HG02938 (cell line): ENCODE measurements around the gene AKAP10.
"Not testable (repeated sequence)": the region's sequence is repeated elsewhere in the genome, so short reads cannot be mapped to it uniquely, and the experiment has no call there.

Source experiments
- ATAC-seq: cut with Tn5 transposase; IDR thresholded peaks from one replicate; pipeline ENCODE4 v1.9.1; 2021; ENCODE audit warnings: mild to moderate bottlenecking, moderate library complexity; ENCODE audit not compliant: unreplicated experiment

The AKAP10 gene

DNA sequence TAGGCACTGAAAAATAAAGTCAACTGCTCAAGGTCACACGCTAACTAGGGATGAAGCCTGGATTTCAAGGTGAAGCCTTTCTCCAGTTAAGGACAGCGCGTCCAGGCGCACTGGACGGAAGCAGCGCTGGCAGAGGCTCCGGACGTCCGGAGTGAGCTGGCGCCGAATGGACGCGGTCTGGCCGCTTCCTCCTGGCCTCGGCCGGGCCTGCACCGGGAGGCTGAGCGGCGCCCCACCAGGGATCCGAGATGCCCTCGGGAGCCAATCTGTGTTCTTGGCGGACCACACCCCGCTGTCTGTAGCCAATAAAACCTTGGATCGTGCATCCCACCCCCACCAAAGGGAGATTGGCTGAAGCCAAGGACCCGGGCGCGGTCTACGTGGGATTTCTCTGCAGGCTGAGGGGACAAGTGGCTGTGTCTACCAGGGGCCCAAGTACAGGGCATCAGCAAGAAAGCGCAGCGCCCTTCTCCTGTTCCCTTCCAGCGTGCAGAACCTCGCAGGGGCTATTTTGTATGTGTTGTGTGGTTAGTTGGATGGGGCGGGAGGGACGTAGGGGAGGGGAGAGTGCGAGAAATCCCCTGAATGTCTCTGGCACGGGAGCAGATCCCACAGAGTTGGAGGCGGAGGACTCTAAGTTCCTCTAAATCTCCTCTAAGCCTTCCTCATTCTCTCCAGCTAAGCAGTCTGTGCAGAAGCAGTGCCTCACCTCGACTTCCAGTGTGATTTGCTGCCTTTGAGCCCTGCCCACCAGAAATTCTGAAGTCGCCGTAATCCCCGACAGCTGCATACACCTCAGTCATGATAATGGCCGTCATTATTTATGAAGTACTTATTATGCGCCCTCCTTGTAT is 2.5 kb upstream of the AKAP10 start:
- no peak for ATAC-seq

DNA sequence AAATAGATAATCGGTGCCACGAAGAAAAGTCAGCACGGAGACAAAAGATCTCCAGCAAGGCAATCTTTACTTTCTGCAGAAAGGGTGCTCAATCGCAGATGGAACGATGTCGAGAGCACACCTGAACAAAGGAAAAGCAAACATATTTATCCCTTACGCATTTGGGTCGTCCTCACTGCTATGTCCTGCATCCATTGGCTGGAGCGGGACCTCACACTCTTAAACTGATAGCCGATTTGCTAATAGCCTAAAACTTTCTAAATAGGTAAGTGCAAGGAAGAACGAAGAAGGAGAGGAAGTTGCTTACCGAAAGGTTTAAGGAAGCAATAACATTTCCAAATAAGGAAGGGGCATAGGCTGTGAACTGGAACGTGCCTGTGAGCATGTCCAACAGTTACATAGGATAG is 1.2 kb upstream of the AKAP10 start:
- no peak for ATAC-seq

DNA sequence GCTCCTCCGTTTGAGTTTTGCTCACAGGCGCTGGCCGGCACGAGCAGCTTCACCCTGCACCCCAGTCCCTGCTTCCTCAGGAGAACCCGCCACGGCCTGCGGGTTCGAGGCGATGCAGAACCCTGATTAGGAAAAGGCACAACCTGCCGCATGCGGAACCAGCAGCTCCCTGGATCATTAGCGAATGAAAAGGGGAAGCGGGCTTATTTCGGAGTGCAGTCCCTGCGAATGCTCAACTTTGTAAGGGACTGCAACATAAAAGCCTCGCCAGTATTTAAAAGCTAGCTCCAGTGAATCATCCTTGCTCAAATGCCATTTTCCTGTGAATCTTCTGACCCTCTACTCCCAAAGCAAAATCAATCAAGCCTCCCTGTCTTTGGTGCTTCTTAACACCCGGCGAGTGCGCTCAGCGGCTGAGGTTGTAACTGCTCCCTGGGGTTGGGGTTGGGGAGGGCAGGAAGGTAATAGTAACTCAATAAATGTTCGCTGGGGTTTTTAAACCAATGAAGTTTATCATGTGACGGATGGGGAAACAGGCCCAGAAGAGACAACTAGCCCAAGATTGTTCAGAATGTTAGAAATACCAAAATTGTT is 678 bp upstream of the AKAP10 start:
- ATAC-seq, result peak; percentile 33

DNA sequence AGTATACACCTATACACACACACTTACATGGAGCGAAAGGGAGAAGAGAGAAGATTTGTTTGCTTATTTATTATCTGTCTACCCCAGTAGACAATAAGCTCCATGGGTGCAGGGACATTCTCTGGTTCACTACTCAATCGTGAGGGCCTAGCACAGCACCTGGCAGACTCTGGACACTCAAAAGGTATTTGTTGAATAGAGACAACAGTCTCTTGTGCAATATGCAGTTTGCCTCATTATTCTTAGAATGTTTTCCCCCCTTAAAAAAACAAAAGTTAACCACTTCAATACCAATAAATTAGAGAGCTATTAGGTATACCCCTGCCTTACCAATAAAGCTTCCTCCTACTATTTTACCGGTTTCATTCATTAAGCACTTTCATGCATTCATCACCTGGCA is 2.0 kb downstream of the AKAP10 start:
- no peak for ATAC-seq

DNA sequence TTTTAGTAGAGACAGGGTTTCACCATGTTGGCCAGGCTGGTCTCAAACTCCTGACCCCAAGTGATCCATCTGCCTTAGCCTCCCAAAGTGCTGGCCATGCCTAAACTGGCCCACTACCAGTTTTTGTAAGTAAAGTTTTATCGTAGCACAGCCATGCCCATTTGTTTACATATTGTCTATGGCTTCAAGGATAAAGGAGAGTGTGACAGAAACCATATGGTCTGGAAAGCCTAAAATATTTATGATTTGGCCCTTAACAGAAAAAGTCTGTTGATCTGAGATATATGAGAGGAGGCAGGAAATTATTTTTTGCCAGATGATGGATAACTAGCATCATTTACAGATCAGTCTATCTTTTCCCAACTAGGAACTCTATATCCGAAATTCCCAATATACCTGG is 4.5 kb downstream of the AKAP10 start:
- no peak for ATAC-seq

DNA sequence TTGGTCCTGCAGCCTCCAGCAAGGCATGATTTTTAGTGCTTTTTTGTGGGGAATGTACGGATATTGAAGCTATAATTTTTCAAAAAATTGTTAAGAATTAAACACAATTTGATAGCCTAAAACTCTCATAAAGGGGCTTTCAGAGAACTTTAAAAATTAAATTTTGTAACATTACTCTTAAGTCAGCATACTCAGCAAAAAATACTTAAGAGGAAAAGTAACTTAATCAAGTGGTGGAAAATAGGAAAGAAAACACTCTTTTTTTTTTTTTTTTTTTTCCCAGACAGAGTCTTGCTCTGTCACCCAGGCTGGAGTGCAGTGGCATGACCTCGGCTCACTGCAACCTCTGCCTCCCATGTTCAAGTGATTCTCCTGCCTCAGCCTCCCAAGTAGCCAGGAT is 14.7 kb downstream of the AKAP10 start:
- not testable (repeated sequence) for ATAC-seq

DNA sequence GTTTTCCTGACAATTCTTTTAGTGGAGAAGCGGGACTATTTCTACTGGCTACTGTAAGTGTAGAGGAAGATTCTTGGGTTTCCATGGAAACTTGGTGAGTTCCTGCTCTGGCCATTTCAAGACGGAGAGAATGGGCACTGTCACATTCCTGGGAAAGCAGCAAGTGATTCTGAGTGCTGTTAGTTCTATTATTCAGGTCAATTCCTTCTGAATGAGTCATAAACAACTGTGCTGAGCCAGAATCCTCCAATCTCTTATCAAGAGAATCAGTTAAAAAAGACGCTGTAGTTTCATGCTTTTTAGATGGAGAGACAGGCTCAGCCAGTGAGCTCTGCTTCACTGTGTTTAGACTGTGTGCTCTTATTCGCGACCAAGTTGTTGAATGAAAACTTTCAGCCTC is 19.6 kb downstream of the AKAP10 start:
- no peak for ATAC-seq

DNA sequence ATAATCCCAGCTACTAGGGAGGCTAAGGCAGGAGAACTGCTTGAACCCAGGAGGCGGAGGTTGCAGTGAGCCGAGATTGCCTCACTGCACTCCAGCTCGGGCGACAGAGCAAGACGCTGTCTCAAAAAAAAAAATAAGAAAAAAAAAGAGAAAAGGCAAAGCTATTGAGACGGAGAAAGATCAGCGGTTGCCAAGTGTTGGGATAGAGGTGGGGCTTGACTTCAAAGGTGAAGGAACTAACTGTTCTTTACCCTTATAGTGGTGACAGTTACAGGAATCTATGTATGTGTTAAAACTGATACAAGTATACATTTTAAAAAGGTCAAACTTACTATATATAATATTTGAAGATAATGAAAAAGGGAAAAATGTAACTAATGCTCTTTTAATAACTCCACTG is 22.5 kb downstream of the AKAP10 start:
- no peak for ATAC-seq

DNA sequence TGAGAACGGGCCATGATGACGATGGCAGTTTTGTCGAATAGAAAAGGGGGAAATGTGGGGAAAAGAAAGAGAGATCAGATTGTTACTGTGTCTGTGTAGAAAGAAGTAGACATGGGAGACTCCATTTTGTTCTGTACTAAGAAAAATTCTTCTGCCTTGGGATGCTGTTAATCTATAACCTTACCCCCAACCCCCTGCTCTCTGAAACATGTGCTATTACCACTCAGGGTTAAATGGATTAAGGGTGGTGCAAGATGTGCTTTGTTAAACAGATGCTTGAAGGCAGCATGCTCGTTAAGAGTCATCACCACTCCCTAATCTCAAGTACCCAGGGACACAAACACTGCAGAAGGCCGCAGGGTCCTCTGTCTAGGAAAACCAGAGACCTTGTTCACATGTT is 26.2 kb downstream of the AKAP10 start:
- ATAC-seq, result not testable (repeated sequence)

DNA sequence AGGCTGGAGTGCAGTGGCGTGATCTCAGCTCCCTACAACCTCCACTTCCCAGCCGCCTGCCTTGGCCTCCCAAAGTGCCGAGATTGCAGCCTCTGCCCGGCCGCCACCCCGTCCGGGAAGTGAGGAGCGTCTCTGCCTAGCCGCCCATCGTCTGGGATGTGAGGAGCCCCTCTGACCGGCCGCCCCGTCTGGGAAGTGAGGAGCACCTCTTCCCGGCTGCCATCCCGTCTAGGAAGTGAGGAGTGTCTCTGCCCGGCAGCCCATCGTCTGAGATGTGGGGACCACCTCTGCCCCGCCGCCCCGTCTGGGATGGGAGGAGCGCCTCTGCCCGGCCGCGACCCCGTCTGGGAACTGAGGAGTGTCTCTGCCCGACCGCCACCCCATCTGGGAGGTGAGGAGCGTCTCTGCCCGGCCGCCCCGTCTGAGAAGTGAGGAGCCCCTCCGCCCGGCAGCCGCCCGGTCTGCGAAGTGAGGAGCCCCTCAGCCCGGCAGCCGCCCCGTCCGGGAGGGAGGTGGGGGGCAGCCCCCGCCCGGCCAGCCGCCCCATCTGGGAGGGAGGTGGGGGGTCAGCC is 26.9 kb downstream of the AKAP10 start:
- not testable (repeated sequence) for ATAC-seq

DNA sequence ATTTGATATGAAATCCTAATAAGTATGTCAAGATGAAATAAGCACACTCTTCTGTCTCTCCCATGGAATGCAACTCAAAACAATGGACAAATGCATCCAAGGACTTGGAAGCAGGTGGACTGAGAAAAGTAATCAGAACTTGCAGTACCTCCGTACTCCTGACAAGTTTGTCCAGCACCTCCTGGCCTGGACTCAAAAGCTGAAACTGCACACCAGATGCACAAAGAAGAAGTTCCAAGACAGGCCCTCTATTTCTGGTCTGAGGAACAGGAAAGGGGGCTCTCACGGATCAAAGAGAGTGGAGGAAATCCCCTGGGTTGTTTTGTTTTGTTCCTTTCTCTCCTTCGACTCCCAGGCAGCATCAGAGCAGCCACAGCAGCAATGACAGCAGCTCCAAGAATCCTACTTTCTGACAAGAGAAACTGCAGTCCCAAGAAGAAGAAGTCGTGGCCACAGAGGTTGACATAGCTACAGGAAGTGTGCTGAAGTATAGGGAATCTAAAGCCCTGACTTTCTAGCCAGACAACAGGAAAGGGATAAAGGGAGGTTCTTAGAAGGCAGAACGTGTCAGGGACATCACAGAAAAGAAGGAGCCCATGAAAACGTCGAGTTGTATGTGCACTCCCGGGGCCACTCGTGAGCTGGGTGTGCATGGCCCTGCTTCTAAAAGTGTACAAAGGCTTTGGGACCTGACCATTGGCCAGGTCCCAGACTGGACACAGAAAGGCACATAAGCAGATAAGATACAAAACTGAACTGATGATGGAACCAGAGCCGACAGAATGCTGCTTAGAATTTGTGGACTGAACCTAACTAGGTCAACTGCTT is 29.3 kb downstream of the AKAP10 start:
- ATAC-seq, result no peak

DNA sequence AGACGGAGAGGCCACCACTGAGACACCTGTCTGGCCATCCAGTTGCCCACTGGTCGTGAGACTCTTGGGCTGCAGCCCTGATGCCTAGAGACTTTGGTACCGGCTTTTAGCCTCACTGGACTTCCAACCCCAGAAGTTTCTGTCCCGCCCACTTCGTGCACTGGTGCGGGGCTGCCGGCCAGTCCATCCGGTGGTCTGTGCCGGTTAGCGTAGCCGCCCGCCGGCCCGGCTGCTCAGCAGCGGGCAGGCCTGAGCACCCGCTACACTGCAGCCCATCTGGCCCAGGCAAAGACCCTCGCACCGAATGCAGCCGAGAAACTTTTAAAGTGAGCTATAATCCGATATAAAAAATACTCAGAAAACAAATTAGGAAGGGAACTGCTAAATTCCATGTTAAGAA is 30.7 kb downstream of the AKAP10 start:
- ATAC-seq, result no peak

DNA sequence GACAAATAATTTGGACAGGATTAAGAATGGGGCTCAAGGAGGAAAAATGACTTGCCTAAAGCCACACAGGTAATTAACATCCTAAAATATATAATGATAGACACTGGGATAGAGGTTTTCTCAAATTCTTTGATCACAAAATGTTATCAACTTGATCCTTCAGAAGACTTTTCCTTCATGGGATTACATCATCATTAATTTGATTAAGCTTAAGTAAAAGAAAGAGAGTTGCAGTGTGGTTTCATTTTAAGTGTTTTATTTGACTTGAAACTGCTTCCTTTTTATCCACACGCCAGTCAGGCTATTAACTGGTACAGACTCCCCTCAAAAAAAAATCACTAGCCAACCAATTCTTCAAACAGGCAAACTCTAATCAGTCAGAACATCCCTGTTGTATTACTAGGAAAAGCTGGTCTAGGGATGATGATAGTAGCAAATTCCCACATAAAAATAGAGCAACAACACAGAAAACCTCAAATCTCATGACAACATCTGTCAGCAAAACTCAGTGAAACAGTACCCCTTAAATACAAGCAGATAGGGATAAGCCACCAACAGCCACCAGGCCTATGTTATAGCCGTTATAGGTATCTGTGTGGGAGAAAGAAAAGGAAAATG is 32.5 kb downstream of the AKAP10 start:
- no peak for ATAC-seq

DNA sequence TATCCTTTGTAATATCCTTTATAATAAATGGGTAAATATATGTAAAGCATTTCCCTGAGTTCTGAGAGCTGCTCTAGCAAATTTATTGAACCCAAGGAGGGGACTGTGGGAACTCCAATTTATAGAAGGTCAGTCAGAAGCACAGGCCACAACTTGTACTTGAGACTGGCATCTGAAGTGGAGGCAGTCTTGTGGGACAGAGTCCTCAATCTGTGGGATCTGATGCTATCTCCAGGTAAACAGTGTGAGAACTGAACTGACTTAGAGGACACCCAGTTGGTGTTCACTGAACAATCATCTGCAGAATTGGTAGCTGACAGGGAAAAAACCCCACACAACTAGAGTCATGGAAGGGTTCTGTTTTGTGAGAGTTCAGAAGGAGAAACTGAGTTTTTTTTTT is 34.0 kb downstream of the AKAP10 start:
- ATAC-seq, result no peak

DNA sequence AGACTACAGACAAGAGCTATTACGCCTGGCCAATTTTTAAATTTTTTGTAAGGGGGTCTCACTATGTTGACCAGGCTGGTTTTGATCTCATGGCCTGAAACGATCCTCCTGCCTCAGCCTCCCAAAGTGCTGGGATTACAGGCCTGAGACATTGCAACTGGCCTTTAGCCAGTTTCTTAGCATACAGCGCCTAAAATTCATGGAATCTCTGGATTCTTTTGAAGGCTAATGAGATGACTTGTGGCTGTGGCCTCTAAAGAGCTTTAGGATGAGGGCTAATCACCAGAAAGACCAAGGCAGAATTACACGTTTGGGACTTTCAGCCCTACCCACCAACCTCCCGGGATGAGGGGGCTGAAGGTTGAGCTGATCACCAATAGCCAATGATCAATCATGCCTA is 34.6 kb downstream of the AKAP10 start:
- no peak for ATAC-seq

DNA sequence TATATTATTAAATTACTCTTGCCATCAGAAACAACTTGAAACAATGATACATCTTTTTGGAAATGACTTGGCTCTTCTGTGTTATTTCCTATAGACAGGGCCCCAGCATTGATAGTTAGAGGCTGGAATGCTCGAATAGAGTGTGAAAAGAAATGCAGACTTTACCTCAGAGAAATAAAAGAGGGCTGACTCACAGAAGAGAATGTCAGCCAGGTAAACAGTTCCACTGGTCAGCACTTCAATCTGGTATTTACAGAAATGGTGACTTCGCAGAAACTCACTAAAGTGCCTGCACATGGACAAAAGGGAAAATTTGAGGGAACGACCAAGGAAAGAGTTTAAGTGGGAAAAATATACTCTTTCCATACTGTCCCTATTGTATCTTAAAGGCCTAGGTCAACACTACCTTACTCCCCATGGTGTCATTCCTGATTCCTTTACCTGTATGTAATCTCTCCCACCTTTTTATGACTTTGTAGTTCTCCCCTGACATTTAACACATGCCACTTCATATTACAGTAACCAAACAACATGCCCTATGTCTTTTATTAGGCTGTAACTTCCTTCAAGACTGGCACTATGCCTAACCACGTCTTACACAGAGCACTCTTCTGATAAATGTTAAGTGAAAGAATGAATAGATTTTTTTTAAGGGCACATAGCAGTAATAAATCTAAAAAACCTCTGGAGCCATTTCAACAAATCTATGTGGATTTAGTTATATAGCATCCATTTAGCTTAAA is 36.7 kb downstream of the AKAP10 start:
- ATAC-seq, result no peak

DNA sequence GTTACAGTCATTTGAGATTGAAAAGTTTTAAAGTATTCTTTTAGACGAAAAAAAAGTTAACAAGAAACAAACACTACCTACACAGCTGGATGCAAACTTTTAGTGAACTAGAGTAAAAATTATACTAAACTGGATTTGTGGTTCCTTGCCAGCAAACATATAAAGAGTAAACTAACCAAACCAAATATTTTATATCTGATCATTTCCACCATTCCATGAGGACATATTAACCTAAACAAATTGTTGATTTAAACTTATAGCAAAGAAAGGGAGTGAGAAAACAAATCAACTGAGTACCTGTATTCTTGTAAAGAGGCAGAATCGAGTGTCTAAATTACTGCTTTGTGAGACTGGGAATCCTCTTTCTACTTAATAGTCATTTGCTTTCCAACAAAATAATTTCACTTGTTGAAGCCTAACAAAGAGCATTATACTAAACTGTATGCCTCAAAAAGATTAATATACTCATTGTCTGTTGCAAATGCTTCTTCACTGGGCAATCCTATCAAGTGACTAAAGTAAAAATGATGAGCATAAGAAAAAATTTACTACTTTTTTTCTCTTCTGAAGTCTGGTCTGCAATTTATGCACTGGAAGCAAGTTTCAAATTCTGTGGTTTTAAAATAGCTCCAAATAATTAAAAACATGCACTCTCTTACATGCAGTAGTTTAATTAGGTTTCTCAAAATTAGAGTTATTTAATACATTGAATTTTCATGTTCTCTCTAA is 37.5 kb downstream of the AKAP10 start:
- no peak for ATAC-seq

DNA sequence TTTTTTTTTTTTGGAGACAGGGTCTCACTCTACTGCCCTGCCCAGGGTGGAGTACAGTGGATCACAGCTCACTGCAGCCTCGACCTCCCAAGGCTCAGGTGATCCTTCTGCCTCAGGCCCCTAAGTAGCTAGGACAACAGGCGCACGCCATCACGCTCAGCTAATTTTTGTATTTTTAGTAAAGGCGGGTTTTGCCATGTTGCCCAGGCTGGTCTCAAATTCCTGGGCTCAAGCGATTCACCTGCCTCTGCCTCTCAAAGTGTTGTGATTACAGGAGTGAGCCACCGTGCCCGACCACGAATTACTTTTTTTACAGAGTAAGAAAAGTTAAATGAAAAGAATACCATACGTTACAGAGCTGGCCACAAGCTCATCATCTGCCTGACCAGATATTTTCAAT is 38.9 kb downstream of the AKAP10 start:
- no peak for ATAC-seq

DNA sequence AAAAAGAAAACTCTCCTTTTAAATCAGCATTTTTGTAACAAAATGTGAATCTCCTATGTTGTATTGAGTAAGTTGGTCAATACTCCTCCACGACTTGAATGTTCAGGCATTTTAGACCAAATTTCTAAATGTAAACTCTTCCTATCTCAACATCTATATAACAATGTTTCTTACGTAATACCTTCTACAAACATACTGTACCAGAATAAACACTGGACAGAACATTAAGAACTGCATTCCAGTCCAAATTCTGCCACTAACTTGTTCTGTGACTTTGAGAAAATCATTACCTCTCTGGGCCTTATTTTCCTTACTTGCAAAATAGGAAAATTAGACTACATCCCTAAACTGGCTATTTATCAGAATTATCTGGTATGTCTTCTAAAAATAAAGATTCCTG is 40.1 kb downstream of the AKAP10 start:
- ATAC-seq, result no peak

DNA sequence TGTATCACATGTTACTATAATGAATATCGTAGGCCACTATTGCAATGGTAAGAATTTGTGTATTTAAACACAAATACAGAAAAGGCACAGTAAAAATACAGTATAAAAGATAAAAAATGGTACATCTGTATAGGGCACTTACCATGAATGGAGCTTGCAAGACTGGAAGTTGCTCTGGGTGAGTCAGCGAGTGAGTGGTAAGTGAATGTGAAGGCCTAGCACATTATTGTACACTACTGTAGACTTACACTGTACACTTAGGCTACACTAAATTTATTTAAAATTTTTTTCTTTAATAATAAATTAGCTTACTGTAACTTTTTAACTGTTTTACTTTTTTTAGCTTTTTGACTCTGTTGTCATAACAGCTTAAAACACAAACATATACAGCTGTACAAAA is 42.5 kb downstream of the AKAP10 start:
- ATAC-seq, result no peak
